Measurements from ENCODE around the gene CNKSR3.

Gene CNKSR3

GRCh38 chr6:154383273-154383672 is 127.2 kb downstream of the CNKSR3 start:
- DNase-seq (ENCODE audit: low read depth in 2 of 2) = no peak

- DNase-seq (ENCODE audit: low read depth in 2 of 2) = no peak
Measured at GRCh38 chr6:154382740-154383139, 127.7 kb downstream of the CNKSR3 start.

GRCh38 chr6:154381548-154381947 is 128.9 kb downstream of the CNKSR3 start:
- DNase-seq (ENCODE audit: low read depth in 2 of 2) = no peak

GRCh38 chr6:154380741-154381140 is 129.7 kb downstream of the CNKSR3 start:
- DNase-seq (ENCODE audit: low read depth in 2 of 2) = no peak

- DNase-seq (ENCODE audit: low read depth in 2 of 2) = no peak
Measured at GRCh38 chr6:154379585-154379984, 130.9 kb downstream of the CNKSR3 start.

- no peak for DNase-seq (ENCODE audit: low read depth in 2 of 2)
Measured at GRCh38 chr6:154378518-154378917, 132.0 kb downstream of the CNKSR3 start.

- DNase-seq (ENCODE audit: low read depth in 2 of 2) = no peak
Measured at GRCh38 chr6:154377726-154378125, 132.8 kb downstream of the CNKSR3 start.

GRCh38 chr6:154373971-154374370 is 136.5 kb downstream of the CNKSR3 start:
- no peak for DNase-seq (ENCODE audit: low read depth in 2 of 2)

- no peak for DNase-seq (ENCODE audit: low read depth in 2 of 2)
Measured at GRCh38 chr6:154371281-154371680, 139.2 kb downstream of the CNKSR3 start.

GRCh38 chr6:154370545-154370944 is 139.9 kb downstream of the CNKSR3 start:
- no peak for DNase-seq (ENCODE audit: low read depth in 2 of 2)

- DNase-seq (ENCODE audit: low read depth in 2 of 2) = no peak
Measured at GRCh38 chr6:154367839-154368695, 142.4 kb downstream of the CNKSR3 start.

GRCh38 chr6:154367336-154367735 is 143.1 kb downstream of the CNKSR3 start:
- no peak for DNase-seq (ENCODE audit: low read depth in 2 of 2)

GRCh38 chr6:154363821-154364220 is 146.7 kb downstream of the CNKSR3 start:
- no peak for DNase-seq (ENCODE audit: low read depth in 2 of 2)

- no peak for DNase-seq (ENCODE audit: low read depth in 2 of 2)
Measured at GRCh38 chr6:154361476-154361875, 149.0 kb downstream of the CNKSR3 start.

GRCh38 chr6:154360476-154360875 is 150.0 kb downstream of the CNKSR3 start:
- no peak for DNase-seq (ENCODE audit: low read depth in 2 of 2)

- DNase-seq (ENCODE audit: low read depth in 2 of 2) = no peak
Measured at GRCh38 chr6:154359679-154360078, 150.8 kb downstream of the CNKSR3 start.

- no peak for DNase-seq (ENCODE audit: low read depth in 2 of 2)
Measured at GRCh38 chr6:154359161-154359574, 151.3 kb downstream of the CNKSR3 start.

- DNase-seq (ENCODE audit: low read depth in 2 of 2) = no peak
Measured at GRCh38 chr6:154358019-154358545, 152.4 kb downstream of the CNKSR3 start.

GRCh38 chr6:154356690-154357089 is 153.8 kb downstream of the CNKSR3 start, which contains the start of gene IPCEF1:
TSS of gene IPCEF1 (minus strand) at chr6:154356803. CDS start at chr6:154265947, 90,856 bp downstream.
- no peak for DNase-seq (ENCODE audit: low read depth in 2 of 2)

GRCh38 chr6:154356113-154356512 is 154.4 kb downstream of the CNKSR3 start:
- DNase-seq (ENCODE audit: low read depth in 2 of 2) = no peak

GRCh38 chr6:154354265-154354777 is 156.2 kb downstream of the CNKSR3 start:
- DNase-seq (ENCODE audit: low read depth in 2 of 2) = no peak

GRCh38 chr6:154353626-154354025 is 156.9 kb downstream of the CNKSR3 start:
- no peak for DNase-seq (ENCODE audit: low read depth in 2 of 2)
